8988T (cell line): Measurements from ENCODE around the gene STX11.

Experiments
- DNase-seq: peaks from one replicate; pipeline ENCODE4 v3.0.0; 2011

STX11 gene

DNA sequence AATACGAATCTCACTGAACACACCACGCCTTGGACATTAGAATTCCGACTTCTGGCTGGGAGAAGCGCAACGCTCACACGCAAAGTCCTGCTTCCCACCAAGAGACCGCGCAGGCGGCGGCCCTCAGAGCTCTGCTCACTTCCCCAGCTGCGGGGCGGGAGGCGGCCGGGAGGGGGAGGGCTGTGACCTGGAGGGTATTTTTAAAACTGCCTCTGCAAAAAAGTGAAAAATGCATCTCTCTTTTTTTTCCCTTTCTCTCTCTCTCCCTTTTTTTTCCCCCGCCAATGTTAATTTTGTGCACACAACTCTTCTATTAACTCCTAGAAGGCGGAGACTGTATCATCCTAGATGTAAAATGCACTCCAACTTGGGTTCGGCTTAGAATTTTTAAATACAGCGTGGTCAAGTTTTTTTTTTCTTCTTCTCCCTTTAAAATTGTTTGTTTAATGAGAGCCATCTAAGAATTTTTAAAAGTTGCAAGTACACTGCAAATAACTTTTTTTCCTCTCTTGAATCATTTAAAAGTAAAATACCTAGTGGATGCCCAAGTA, 66.4 kb downstream of the STX11 start:
- DNase-seq = peak; percentile 48

DNA sequence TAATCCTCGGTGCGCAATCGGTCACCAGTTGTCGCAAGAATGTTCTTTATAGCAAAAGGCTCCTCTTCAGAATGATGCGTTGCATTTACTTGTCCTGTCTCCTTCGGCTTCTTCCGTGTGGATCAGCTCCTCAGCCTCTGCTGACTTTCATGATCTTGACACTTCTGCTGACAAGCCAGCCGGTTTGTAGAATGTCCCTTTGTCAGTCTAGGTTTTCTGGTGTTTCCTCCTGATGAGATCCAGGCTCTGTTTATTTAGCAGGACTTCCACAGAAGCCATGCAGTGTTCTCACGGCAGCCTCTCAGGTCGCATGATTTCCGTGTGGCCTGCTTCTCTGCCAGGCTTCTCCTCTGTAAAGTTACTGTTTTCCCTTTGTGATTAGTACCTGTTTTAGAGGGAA, 66.9 kb downstream of the STX11 start:
- DNase-seq = no peak

DNA sequence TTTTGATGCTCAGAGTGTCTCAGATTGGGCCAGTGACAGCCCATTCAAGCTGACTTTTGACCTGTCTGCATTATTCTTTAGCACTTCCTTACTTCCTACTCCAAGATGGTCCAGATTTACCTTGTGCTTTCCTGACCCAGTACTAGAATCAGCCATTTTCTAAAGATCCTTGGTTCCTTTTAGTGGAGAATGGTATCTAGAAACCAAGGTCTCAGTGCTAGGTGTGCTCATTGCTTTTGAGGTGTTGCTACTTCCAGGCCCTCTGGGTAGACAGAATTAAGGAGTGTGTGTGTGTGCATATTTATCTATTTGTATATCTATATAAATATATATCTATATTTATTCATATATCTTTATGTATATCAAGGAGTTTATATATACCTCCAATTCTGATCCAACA, 67.5 kb downstream of the STX11 start:
- DNase-seq = no peak

DNA sequence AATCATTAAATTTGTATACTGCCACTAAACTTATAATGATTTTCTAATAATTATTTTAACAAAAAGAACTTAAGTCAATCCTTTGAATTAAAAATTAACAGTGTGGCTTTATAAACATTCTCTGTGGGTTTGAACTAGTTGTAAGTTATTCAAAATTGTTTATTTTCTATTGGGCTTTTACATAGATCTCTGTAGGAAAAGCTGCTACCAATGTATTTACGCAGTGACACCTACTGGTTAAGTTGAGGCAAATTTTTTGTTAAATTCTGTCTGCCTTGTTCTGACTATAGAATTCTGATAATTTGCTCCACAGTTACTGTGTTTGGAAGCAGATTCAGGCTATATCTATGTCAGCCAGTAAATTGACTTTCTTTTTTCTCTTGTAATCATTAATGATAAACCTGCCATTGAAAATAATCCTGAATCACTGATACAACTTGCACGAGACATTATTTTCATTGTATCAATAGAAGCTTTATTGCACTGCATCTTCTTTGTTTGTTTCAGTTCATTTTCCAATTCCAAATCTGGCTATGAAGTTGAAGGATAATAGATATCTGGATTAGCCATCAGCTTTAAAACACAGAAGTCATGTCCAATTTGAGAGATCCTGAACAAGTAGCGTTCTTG, 68.9 kb downstream of the STX11 start:
- DNase-seq = no peak

DNA sequence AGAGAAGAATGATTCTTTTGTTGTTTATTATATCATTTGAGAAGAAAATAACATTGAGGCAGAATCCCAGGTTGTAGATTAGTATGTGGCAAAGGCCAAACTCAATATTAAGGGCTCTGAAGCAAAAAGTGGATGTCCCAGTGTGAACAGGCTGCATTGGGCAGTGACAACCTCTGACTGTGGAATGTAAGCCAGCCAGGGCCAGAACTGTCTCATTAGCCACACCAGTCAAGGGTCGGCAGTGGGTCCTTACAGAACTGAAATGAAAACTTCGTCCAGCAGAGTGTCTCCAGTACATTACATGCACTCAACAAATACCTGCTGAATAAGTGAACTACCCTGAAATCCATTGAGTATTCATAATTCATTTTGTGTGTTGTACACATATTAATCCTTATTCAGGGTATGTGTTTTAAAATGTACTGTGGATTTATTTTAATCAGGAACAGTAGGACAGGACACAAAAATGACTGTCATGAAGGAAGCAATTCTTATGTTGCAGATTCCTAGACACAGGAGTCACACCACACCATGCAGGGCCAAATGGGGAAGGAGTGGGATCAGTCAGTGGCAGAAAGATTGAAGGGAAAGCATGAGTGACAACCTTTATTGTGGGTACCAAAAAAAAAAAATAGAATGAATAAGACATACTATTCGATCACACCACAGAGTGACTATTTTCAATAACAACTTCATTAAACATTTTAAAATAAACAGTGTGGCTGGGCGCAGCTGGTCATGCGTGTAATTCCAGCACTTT, 69.9 kb downstream of the STX11 start:
- no peak for DNase-seq

DNA sequence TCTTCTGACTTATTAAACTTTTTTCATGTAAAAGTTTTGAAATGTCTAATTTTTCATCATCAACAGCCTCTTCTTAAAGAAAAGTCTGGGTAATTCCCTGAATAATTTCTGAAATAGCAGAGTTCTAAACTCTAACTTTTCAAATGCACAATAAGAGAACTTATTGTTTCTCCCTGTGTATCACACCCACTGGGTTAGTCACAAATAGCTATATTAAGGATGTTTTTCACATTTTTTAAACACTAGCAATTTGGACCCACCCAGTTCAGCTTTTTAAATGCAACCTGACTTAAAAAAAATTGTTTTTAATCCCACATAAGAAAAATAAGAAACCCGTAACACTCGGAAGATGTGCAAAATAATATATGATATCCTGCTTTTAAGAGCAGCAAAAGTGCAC, 73.4 kb downstream of the STX11 start:
- DNase-seq = no peak

DNA sequence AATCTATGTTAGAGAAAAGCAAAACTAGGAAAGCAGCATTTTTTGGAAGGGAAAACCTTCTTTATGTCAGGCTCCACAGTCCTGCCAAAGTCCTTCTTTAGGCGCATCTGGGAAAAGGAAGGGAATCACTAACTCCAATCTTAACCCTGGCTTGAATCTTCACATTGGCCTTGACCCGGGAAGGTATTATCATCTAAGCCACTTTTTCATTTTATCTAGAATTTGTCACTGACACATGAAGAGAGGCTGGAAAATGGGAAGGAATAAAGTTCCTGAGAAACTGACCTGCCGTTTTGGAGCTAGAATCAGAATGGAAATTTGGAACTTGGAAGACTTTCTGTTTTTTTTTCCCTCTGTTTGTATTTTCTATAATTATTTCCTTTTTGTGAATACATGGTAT, 81.4 kb downstream of the STX11 start:
- DNase-seq = no peak

DNA sequence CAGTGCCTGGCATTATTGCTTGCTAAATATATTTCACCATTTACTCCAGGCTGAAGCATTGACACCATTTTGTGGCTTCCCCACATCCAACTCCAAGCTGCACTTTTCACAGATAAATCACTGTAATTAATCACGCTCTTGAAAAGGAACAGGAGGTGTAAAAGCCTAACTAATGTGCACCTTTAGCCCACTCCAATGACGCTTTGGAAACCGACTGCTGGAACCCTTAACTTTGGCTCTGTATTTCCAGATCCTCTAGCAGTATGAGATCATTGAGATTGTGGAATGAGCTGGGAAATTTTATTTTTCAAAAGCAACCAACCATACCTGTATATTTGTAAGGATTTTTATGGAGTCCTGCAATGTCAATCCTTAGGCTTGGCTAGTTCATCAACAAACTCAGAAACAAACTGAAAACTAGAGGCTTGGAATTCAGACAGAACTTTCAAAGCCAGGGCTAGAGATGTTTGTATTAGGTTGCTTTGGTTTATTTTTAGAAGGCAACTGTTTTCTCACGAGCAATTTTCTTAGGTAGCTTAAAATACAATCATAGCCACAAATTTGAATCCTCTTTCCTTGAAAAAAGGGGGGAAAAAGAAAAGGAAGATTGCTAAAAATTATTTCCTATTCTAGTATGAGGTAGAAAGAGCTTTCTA, 82.0 kb downstream of the STX11 start:
- no peak for DNase-seq

DNA sequence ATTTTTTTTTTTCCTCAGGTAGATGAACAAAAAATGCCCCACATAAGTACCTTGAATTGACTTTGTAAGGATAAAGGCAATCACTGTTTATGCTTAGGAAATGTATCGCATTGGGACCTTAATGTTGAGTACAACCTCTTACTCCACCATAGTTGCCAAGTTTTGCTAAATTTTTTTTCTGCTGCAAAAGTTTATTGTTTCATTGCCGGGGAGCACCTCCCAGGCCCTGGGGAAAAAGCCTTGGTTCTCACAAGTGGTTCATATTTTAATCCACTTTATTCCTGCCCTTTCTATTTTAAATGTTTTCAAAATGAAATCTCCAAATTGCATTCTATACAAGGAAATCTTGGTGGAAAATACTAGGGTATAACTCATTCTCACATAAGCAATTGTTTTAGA, 82.5 kb downstream of the STX11 start:
- no peak for DNase-seq

DNA sequence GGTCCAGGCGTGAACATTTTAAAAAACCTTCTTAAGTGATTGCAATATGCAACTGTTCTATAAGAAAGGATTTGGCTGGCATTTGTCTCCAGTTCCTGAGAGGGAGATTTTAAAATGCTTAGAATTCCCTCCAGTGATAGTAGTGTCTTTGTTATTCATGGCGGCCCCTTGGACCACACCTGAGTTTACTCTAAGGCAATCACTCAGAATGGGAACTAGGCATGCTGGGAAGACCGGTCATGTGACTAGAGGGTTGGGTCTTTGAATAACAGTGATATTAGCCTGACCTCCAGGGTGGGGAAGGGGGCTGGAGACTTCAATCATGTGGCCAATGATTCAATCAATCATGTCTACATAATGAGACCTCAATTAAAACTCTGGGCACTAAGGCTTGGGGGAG, 84.1 kb downstream of the STX11 start:
- DNase-seq = no peak

DNA sequence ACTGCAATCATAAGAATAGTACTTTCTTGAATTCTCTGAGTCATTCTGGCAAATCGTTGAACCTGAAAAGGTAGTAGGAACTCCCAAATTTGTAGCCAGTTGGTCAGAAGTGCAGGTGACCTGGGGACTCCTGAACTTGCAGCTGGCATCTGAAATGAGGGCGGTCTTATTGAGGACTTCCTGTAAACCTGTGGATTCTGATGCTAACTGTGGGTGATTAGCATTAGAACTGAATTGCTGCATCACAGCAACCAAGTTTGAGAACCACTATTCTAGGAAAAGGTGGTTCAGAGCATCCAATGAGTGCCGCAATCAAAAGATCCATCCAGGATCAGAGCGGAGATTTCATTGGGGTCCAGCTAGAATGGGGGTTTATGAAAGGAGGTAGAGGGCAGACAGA, 84.6 kb downstream of the STX11 start:
- no peak for DNase-seq
